OCI-LY3 (cell line): Measurements from ENCODE around the gene LCE1D.

Source experiments
- H2AFZ ChIP-seq: fragments of 200-600, 300-600 bp; shearing (Covaris generic); 2 replicates; pipeline ENCODE4 v1.6.0; 2014; ENCODE audit warnings: antibody characterized with exemption, low read depth, low read length
- H3K27ac ChIP-seq: fragments of 200-600, 300-600 bp; sonication (generic); 2 replicates; pipeline ENCODE4 v1.5.1; 2014; ENCODE audit warnings: mild to moderate bottlenecking, low read length, moderate library complexity, mixed read lengths
- H3K27me3 ChIP-seq: fragments of 200-600, 300-600 bp; sonication (generic); 2 replicates; pipeline ENCODE4 v1.6.1; 2014; ENCODE audit warnings: low read depth, low read length, mixed read lengths
- H3K36me3 ChIP-seq: fragments of 200-600, 300-600 bp; sonication (generic); replicated peaks from 2 replicates; pipeline ENCODE3; 2014; ENCODE audit warnings: low read depth, low read length, mixed read lengths
- H3K4me1 ChIP-seq: fragments of 300-600, 200-600 bp; sonication (generic); 2 replicates; pipeline ENCODE4 v1.6.1; 2014; ENCODE audit warnings: low read length, mixed read lengths
- H3K4me2 ChIP-seq: fragments of 200-600, 300-600 bp; sonication (generic); 2 replicates; pipeline ENCODE4 v1.6.1; 2014; ENCODE audit warnings: low read length, mixed read lengths
- H3K4me3 ChIP-seq: fragments of 300-600, 200-600 bp; sonication (generic); 2 replicates; pipeline ENCODE4 v1.5.1; 2014; ENCODE audit warnings: antibody characterized with exemption, mild to moderate bottlenecking, low read length, moderate library complexity
- H3K79me2 ChIP-seq: fragments of 300-600, 200-600 bp; shearing (Covaris generic); 2 replicates; pipeline ENCODE4 v1.6.1; 2014; ENCODE audit warnings: mild to moderate bottlenecking, low read length, mixed read lengths
- H3K9ac ChIP-seq: fragments of 300-600, 200-600 bp; shearing (Covaris generic); 2 replicates; pipeline ENCODE4 v1.6.0; 2014; ENCODE audit warnings: mild to moderate bottlenecking, low read length, moderate library complexity
- H3K9me3 ChIP-seq: fragments of 200-600, 300-600 bp; shearing (Covaris generic); 2 replicates; pipeline ENCODE4 v1.6.1; 2014; ENCODE audit warnings: low read length, mixed read lengths; ENCODE audit not compliant: insufficient read depth
- H4K20me1 ChIP-seq: fragments of 200-600, 300-600 bp; sonication (generic); 2 replicates; pipeline ENCODE4 v1.6.1; 2016; ENCODE audit warnings: low read length, mixed read lengths; ENCODE audit not compliant: insufficient read depth
- CTCF ChIP-seq: fragments of 200-600, 300-600 bp; sonication (generic); IDR thresholded peaks from 2 replicates; pipeline ENCODE4 v1.5.1; 2014; ENCODE audit warnings: antibody characterized with exemption, low read length, low read depth
- EZH2phosphoT487 ChIP-seq: fragments of 200-600 bp; shearing (Covaris generic); IDR thresholded peaks from 2 replicates; pipeline ENCODE4 v1.6.1; 2018; ENCODE audit warnings: antibody characterized with exemption, mixed run types, low read depth

The LCE1D gene

DNA sequence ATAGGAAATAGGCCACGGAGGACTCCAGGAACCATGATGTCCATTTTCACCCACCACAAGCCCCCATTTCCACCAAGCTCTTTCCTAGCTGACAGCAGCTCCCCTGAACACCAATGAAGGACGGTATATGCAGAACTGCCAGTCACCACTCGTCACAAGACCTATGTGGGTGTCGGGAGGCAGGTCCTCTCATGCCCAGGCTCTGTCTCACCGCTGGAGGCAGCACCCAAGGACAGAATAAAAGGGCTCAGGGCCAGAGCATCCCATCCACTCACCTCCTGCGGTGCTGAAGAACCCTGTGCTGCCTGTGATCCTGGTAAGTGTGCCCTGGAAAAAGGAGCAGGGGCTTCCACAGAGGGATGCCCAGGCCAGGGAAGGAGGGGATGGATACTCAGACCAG lies 21.6 kb upstream of the LCE1D start, which contains the start of gene LCE1F:
Gene LCE1F (plus strand): TSS at position 266 of the 400 bp plus-strand sequence. CDS start 1,232 bp downstream, outside the sequence.
- H3K27me3 ChIP-seq: peaks cover 37% of the 10 kb centered on the region
- no peak within 1 kb of the TSS for H3K9ac ChIP-seq
- H3K4me2 ChIP-seq: no peak within 1 kb of the TSS
- no peak within 1 kb of the TSS for H3K4me3 ChIP-seq
- H3K9me3 ChIP-seq: no peaks in the 10 kb centered on the region
- H3K27ac ChIP-seq: no peak within 1 kb of the TSS
- H2AFZ ChIP-seq: no peak within 1 kb of the TSS
- H4K20me1 ChIP-seq: no peaks in the 10 kb centered on the region
- no peaks in the 10 kb centered on the region for H3K4me1 ChIP-seq
- no peaks in the 10 kb centered on the region for H3K79me2 ChIP-seq
- H3K36me3 ChIP-seq: no peaks in the 10 kb centered on the region
- TF ChIP-seq EZH2phosphoT487 (no peak), CTCF (no peak)

DNA sequence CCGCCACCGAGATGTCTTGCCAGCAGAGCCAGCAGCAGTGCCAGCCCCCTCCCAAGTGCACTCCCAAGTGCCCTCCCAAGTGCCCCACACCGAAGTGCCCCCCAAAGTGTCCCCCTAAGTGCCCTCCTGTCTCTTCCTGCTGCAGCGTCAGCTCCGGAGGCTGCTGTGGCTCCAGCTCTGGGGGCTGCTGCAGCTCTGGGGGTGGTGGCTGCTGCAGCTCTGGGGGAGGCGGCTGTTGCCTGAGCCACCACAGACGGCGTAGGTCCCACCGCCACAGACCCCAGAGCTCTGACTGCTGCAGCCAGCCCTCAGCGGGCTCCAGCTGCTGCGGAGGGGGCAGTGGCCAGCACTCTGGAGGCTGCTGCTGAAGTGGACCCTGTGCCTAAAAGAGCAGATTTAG lies 20.2 kb upstream of the LCE1D start:
- Histone ChIP-seq H3K4me3 (no peak overlapping the region), H4K20me1 (no peaks in the 10 kb centered on the region), H3K4me2 (no peak overlapping the region), H3K4me1 (no peaks in the 10 kb centered on the region), H3K79me2 (no peaks in the 10 kb centered on the region), H3K36me3 (no peaks in the 10 kb centered on the region), H3K9ac (no peak overlapping the region), H3K27ac (no peak overlapping the region), H3K27me3 (peaks cover 32% of the 10 kb centered on the region), H2AFZ (no peak overlapping the region), H3K9me3 (no peaks in the 10 kb centered on the region)
- TF ChIP-seq CTCF (no peak), EZH2phosphoT487 (no peak)

DNA sequence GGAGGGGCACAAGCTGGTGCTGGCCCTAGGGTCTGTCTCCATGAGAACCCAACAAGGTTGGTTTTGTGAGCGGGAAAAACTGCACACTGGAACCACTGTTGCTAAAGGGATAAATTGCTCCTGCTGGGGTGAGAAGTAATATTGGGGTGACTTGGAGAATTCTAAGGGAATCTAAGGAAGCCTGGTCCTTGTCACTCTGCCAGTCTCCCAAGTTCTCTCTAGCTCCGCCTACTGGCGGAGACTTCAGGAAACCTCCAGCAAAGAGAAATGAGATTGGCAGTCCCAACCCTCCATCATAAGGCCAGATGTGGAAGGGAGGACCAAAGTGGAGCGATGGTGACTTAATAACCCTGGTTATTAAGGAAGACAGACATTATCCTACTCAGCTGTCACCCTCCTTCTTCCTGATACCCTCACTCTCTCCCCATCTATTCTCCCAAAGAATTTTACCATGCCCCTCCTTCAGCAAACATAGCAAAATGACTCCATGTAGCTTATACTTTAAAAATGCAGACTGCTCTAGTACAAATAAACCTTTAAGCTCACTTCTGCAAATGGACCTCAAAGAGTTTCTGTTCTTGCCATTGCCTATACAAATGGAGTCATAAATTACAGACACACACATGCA lies 18.9 kb upstream of the LCE1D start:
- Histone ChIP-seq H3K9me3 (no peaks in the 10 kb centered on the region), H3K36me3 (no peaks in the 10 kb centered on the region), H3K4me3 (no peak overlapping the region), H3K4me1 (no peaks in the 10 kb centered on the region), H3K79me2 (no peaks in the 10 kb centered on the region), H3K9ac (no peak overlapping the region), H4K20me1 (no peaks in the 10 kb centered on the region), H3K27me3 (peaks cover 41% of the 10 kb centered on the region), H3K4me2 (no peak overlapping the region), H3K27ac (no peak overlapping the region), H2AFZ (no peak overlapping the region)
- TF ChIP-seq EZH2phosphoT487 (no peak), CTCF (peak; percentile 53)

- H3K9ac ChIP-seq: no peak overlapping the region
Measured at GRCh38 chr1:152783095-152783494, 13.4 kb upstream of the LCE1D start.

More at GRCh38 chr1:152783095-152783494, 13.4 kb upstream of the LCE1D start:
- Histone ChIP-seq H3K27me3 (peaks cover 65% of the 10 kb centered on the region), H2AFZ (no peak overlapping the region), H4K20me1 (no peaks in the 10 kb centered on the region), H3K4me1 (no peaks in the 10 kb centered on the region), H3K4me2 (no peak overlapping the region), H3K27ac (no peak overlapping the region), H3K4me3 (no peak overlapping the region), H3K79me2 (no peaks in the 10 kb centered on the region), H3K36me3 (no peaks in the 10 kb centered on the region), H3K9me3 (no peaks in the 10 kb centered on the region)
- no peak for TF ChIP-seq CTCF
- no peak for TF ChIP-seq EZH2phosphoT487
